ENCODE results near the gene NEIL3. TPM values are rescaled to one million over a fixed set of nuclear protein-coding genes. Genes with fewer than 3 reads are reported as not detected.

The NEIL3 gene
- total and polyA plus RNA-seq, 2 donors (not counting 1 experiment from before 2014, with no cell fraction given) = 4.5 to 5.2 TPM

DNA sequence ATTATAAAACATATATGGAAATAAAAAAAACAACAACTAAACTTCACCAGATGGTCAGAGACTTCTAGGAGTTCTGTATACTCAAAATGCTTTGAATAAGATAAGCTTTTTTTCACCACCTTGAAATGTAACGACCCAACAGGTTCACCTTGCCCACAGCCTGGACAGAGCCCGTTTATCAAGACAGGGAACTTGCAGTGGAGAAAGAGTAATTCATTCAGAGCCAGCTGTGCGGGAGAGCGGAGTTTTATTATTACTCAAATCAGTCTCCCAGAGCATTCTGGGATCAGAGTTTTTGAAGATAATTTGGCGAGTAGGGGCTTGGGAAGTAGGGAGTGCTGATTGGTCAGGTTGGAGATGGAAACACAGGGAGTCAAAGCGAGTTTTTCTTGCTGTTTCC is 94.1 kb downstream of the NEIL3 start:
- H2AFZ ChIP-seq (ENCODE audit: low read length) = no peak overlapping the region
- no peaks in the 10 kb centered on the region for H3K79me2 ChIP-seq (ENCODE audit: control insufficient read depth, insufficient read depth, low read length)
- H3K4me1 ChIP-seq (ENCODE audit: control insufficient read depth, extremely low read depth, insufficient read depth, low read length) = no peaks in the 10 kb centered on the region
- no peaks in the 10 kb centered on the region for H3K9me3 ChIP-seq (ENCODE audit: control insufficient read depth, insufficient read depth, low read depth, low read length)
- TF ChIP-seq EZH2 (IDR thresholded peaks at IDR 0.05; ENCODE audit: low read length, missing control alignments) = no peak
- TF ChIP-seq, protein P1, sequence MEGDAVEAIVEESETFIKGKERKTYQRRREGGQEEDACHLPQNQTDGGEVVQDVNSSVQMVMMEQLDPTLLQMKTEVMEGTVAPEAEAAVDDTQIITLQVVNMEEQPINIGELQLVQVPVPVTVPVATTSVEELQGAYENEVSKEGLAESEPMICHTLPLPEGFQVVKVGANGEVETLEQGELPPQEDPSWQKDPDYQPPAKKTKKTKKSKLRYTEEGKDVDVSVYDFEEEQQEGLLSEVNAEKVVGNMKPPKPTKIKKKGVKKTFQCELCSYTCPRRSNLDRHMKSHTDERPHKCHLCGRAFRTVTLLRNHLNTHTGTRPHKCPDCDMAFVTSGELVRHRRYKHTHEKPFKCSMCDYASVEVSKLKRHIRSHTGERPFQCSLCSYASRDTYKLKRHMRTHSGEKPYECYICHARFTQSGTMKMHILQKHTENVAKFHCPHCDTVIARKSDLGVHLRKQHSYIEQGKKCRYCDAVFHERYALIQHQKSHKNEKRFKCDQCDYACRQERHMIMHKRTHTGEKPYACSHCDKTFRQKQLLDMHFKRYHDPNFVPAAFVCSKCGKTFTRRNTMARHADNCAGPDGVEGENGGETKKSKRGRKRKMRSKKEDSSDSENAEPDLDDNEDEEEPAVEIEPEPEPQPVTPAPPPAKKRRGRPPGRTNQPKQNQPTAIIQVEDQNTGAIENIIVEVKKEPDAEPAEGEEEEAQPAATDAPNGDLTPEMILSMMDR (conservative IDR thresholded peaks at IDR 0.05 in 1 of 2, IDR thresholded peaks at IDR 0.05 in 1 of 2; ENCODE audit: low read depth in 1 of 2, low read length in 2 of 2) = no peak
- no peaks in the 10 kb centered on the region for H3K36me3 ChIP-seq (ENCODE audit: control insufficient read depth, insufficient read depth, low read length)
- H3K27ac ChIP-seq (ENCODE audit: insufficient read depth, low read length) = no peak overlapping the region
- H3K9ac ChIP-seq (ENCODE audit: insufficient read depth, low read length) = no peak overlapping the region
- no peaks in the 10 kb centered on the region for H3K27me3 ChIP-seq (ENCODE audit: control insufficient read depth, insufficient read depth, low read length)
- no peak overlapping the region for H3K4me2 ChIP-seq (ENCODE audit: extremely low read depth, insufficient read depth, low read length)
- DNase-seq (ENCODE audit: low read depth in 2 of 2) = peak in 1 of 2 donors; percentile 67
- H4K20me1 ChIP-seq (ENCODE audit: control insufficient read depth, extremely low read depth, insufficient read depth, low read length) = no peaks in the 10 kb centered on the region
- no peak overlapping the region for H3K4me3 ChIP-seq (replicated peaks in 1 of 4; ENCODE audit: control extremely low read depth in 1 of 4, insufficient read depth in 1 of 4, low read depth in 3 of 4, low read length in 4 of 4)

DNA sequence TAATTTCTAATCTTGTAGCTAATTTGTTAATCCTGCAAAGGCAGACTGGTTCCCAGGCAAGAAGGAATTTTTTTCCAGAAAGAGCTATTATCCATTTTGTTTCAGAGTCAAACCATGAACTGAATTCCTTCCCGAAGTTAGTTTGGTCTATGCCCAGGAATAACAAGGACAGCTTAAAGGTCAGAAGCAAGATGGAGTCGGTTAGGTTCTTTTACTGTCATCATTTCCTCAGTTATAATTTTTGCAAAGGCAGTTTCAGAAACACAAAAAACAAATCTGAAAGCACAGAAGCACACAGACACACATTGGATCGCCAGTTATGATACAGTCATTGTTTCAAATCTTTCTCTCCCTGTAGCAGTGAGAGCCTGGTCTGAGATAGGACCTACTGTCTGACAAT is 94.7 kb downstream of the NEIL3 start:
- DNase-seq (ENCODE audit: low read depth in 2 of 2) = peak in 1 of 2 donors; percentile 8
- Histone ChIP-seq H3K27me3 (ENCODE audit: control insufficient read depth, insufficient read depth, low read length) (no peaks in the 10 kb centered on the region), H3K4me2 (ENCODE audit: extremely low read depth, insufficient read depth, low read length) (no peak overlapping the region), H4K20me1 (ENCODE audit: control insufficient read depth, extremely low read depth, insufficient read depth, low read length) (no peaks in the 10 kb centered on the region), H2AFZ (ENCODE audit: low read length) (no peak overlapping the region), H3K4me3 (replicated peaks in 1 of 4; ENCODE audit: control extremely low read depth in 1 of 4, insufficient read depth in 1 of 4, low read depth in 3 of 4, low read length in 4 of 4) (no peak overlapping the region), H3K4me1 (ENCODE audit: control insufficient read depth, extremely low read depth, insufficient read depth, low read length) (no peaks in the 10 kb centered on the region), H3K79me2 (ENCODE audit: control insufficient read depth, insufficient read depth, low read length) (no peaks in the 10 kb centered on the region), H3K27ac (ENCODE audit: insufficient read depth, low read length) (no peak overlapping the region), H3K9ac (ENCODE audit: insufficient read depth, low read length) (no peak overlapping the region), H3K36me3 (ENCODE audit: control insufficient read depth, insufficient read depth, low read length) (no peaks in the 10 kb centered on the region), H3K9me3 (ENCODE audit: control insufficient read depth, insufficient read depth, low read depth, low read length) (no peaks in the 10 kb centered on the region)
- TF ChIP-seq, protein P1 (conservative IDR thresholded peaks at IDR 0.05 in 1 of 2, IDR thresholded peaks at IDR 0.05 in 1 of 2; ENCODE audit: low read depth in 1 of 2, low read length in 2 of 2) = no peak
- no peak for TF ChIP-seq EZH2 (IDR thresholded peaks at IDR 0.05; ENCODE audit: low read length, missing control alignments)

DNA sequence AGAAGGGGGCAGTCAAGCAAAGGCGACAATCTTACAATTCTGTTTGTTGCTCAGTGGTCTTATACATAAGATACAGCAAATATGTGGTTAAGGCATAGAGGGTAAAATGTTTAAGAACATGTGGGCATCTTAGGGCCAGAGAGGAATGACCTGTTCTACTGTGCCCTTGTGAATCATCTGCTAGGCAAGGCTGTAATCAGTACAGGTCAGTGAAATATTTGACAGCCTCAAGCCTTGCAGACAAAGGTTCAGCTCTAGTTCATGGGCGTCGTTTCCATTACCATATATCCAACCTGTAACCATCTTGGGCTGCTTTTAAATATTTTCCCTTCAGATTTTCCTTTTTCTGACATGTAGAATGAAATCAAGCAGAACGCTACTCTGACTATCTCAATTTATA is 95.3 kb downstream of the NEIL3 start:
- no peak for TF ChIP-seq EZH2 (IDR thresholded peaks at IDR 0.05; ENCODE audit: low read length, missing control alignments)
- TF ChIP-seq, protein P1 (conservative IDR thresholded peaks at IDR 0.05 in 1 of 2, IDR thresholded peaks at IDR 0.05 in 1 of 2; ENCODE audit: low read depth in 1 of 2, low read length in 2 of 2) = no peak
- no peaks in the 10 kb centered on the region for H3K27me3 ChIP-seq (ENCODE audit: control insufficient read depth, insufficient read depth, low read length)
- H3K4me3 ChIP-seq (replicated peaks in 1 of 4; ENCODE audit: control extremely low read depth in 1 of 4, insufficient read depth in 1 of 4, low read depth in 3 of 4, low read length in 4 of 4) = no peak overlapping the region
- no peak overlapping the region for H3K27ac ChIP-seq (ENCODE audit: insufficient read depth, low read length)
- H3K4me1 ChIP-seq (ENCODE audit: control insufficient read depth, extremely low read depth, insufficient read depth, low read length) = no peaks in the 10 kb centered on the region
- H3K36me3 ChIP-seq (ENCODE audit: control insufficient read depth, insufficient read depth, low read length) = no peaks in the 10 kb centered on the region
- H3K9ac ChIP-seq (ENCODE audit: insufficient read depth, low read length) = no peak overlapping the region
- no peaks in the 10 kb centered on the region for H3K79me2 ChIP-seq (ENCODE audit: control insufficient read depth, insufficient read depth, low read length)
- no peak overlapping the region for H3K4me2 ChIP-seq (ENCODE audit: extremely low read depth, insufficient read depth, low read length)
- no peaks in the 10 kb centered on the region for H3K9me3 ChIP-seq (ENCODE audit: control insufficient read depth, insufficient read depth, low read depth, low read length)
- no peak overlapping the region for H2AFZ ChIP-seq (ENCODE audit: low read length)
- peak in 1 of 2 donors; percentile 14 for DNase-seq (ENCODE audit: low read depth in 2 of 2)
- no peaks in the 10 kb centered on the region for H4K20me1 ChIP-seq (ENCODE audit: control insufficient read depth, extremely low read depth, insufficient read depth, low read length)
